HCT116 (cell line): Measurements from ENCODE around the gene CWF19L1. TPM values are rescaled to one million over a fixed set of nuclear protein-coding genes. Genes with fewer than 3 reads are reported as not detected.
"Not testable (repeated sequence)": the region's sequence is repeated elsewhere in the genome, so short reads cannot be mapped to it uniquely, and the experiment has no call there.

Source experiments
- ATAC-seq: fragments of 200-7000 bp; cut with Tn5 transposase; 2 replicates; pipeline ENCODE4 v1.9.1; 2020; ENCODE audit warnings: mild to moderate bottlenecking, moderate library complexity
- BruUV-seq: library from RNA; stranded (reverse); fragments of 400-500 nt; replicated peaks from 2 replicates; lab custom pipeline; 2021; lab: Mats Ljungman, UMichigan
- CTCF ChIA-PET: fragments of 300-600 bp; sonication (Branson Sonifier 250); formaldehyde crosslinking; loops from one replicate; lab custom pipeline; 2021; ENCODE audit warnings: antibody characterized with exemption; lab: Charles Lee
- POLR2A ChIA-PET: fragments of 300-600, 350-600 bp; sonication (Branson Sonifier 250); formaldehyde crosslinking; loops from one replicate; lab custom pipeline; 2021; ENCODE audit warnings: antibody characterized with exemption; lab: Charles Lee
- RAD21 ChIA-PET, 2 experiments: fragments of 300-600 bp; sonication (Branson Sonifier 250); formaldehyde crosslinking; loops; one replicate each; lab custom pipeline; 2023; ENCODE audit warnings: low total read pairs in 2 of 2; ENCODE audit not compliant: uncharacterized antibody in 2 of 2, unreplicated experiment in 2 of 2, low non-redundant PET in 1 of 2; lab: Charles Lee
- DNase-seq: peaks from one replicate; pipeline ENCODE4 v3.0.0-alpha.2; 2010; ENCODE audit warnings: low read depth, low spot score
- H2AFZ ChIP-seq: fragments of 200-600 bp; shearing (Covaris generic), sonication (generic); 2 replicates; pipeline ENCODE4 v1.6.1; 2017; ENCODE audit warnings: low read depth, mixed run types, mixed read lengths, antibody characterized with exemption, low read length; ENCODE audit not compliant: poor library complexity, severe bottlenecking
- H3K27ac ChIP-seq: 2 replicates; pipeline ENCODE4 v1.5.1; 2012; ENCODE audit warnings: low read depth, low read length
- H3K27me3 ChIP-seq: fragments of 200-600 bp; sonication (generic); 2 replicates; pipeline ENCODE4 v1.6.1; 2016; ENCODE audit warnings: mixed run types, low read length, mixed read lengths; ENCODE audit not compliant: insufficient read depth
- H3K36me3 ChIP-seq, 2 experiments: fragments of 200-500 bp in 1 of 2; fragments of 200-600 bp in 1 of 2; sonication (Bioruptor generic) in 1 of 2; sonication (generic) in 1 of 2; 2 replicates each; pipeline versions ENCODE4 v1.5.1 to v1.6.1; 2014 to 2016; ENCODE audit warnings: low read length in 2 of 2, inconsistent platforms in 1 of 2, mixed read lengths in 1 of 2, mixed run types in 1 of 2; ENCODE audit not compliant: insufficient read depth in 2 of 2, control insufficient read depth in 1 of 2
- H3K4me1 ChIP-seq, 2 experiments: fragments of 200-600 bp in 1 of 2; sonication (generic) in 1 of 2; 2 replicates each; pipeline versions ENCODE4 v1.5.1 to v1.6.1; 2012 to 2017; ENCODE audit warnings: low read length in 2 of 2, inconsistent platforms in 1 of 2, mild to moderate bottlenecking in 1 of 2, mixed read lengths in 1 of 2, mixed run types in 1 of 2, moderate library complexity in 1 of 2; ENCODE audit not compliant: insufficient read depth in 2 of 2, control insufficient read depth in 1 of 2
- H3K4me2 ChIP-seq: fragments of 200-600 bp; sonication (generic); 2 replicates; pipeline ENCODE4 v1.6.1; 2017; ENCODE audit warnings: mixed run types, low read length, mixed read lengths
- H3K4me3 ChIP-seq, 2 experiments: fragments of 200-600 bp in 1 of 2; sonication (generic) in 1 of 2; replicated peaks in 1 of 2; 2 replicates each; pipeline ENCODE4 v1.5.1; 2011 to 2016; ENCODE audit warnings: low read length in 2 of 2, control low read depth in 1 of 2, low read depth in 1 of 2, mild to moderate bottlenecking in 1 of 2, mixed read lengths in 1 of 2, mixed run types in 1 of 2
- H3K79me2 ChIP-seq: fragments of 200-600 bp; sonication (generic); 2 replicates; pipeline ENCODE4 v1.6.1; 2017; ENCODE audit warnings: mild to moderate bottlenecking, mixed run types, low read length, moderate library complexity, mixed read lengths; ENCODE audit not compliant: insufficient read depth
- H3K9ac ChIP-seq: fragments of 200-600 bp; sonication (generic); 2 replicates; pipeline ENCODE4 v1.6.1; 2016; ENCODE audit warnings: low read length, mixed read lengths
- H3K9me2 ChIP-seq: fragments of 200-600 bp; sonication (generic), shearing (Covaris generic); 2 replicates; pipeline ENCODE4 v1.6.1; 2017; ENCODE audit warnings: mixed run types, mild to moderate bottlenecking, moderate library complexity; ENCODE audit not compliant: insufficient read depth
- H3K9me3 ChIP-seq, 2 experiments: fragments of 200-500 bp in 1 of 2; fragments of 200-600 bp in 1 of 2; sonication (Bioruptor generic) in 1 of 2; sonication (generic) in 1 of 2; 2 replicates each; pipeline ENCODE4 v1.6.1; 2014 to 2017; ENCODE audit warnings: low read length in 2 of 2, mixed read lengths in 2 of 2, inconsistent platforms in 1 of 2, low read depth in 1 of 2, mild to moderate bottlenecking in 1 of 2, mixed run types in 1 of 2, moderate library complexity in 1 of 2; ENCODE audit not compliant: control insufficient read depth in 1 of 2, insufficient read depth in 1 of 2
- H4K20me1 ChIP-seq: fragments of 200-600 bp; sonication (generic), shearing (Covaris generic); 2 replicates; pipeline ENCODE4 v1.6.1; 2017; ENCODE audit warnings: mixed run types, mild to moderate bottlenecking, moderate library complexity; ENCODE audit not compliant: insufficient read depth
- EGR1 ChIP-seq: IDR thresholded peaks from 2 replicates; pipeline ENCODE4 v1.6.1; 2012; ENCODE audit warnings: low read depth
- EZH2 ChIP-seq: fragments of 200-600 bp; sonication (generic); IDR thresholded peaks from 2 replicates; pipeline ENCODE4 v1.6.1; 2017; ENCODE audit warnings: antibody characterized with exemption, mixed run types
- POLR2A ChIP-seq: IDR thresholded peaks from 2 replicates; pipeline ENCODE4 v1.7.0; 2011; ENCODE audit warnings: borderline replicate concordance; ENCODE audit not compliant: insufficient read depth, insufficient read length; ENCODE audit errors: extremely low read depth
- POLR2AphosphoS5 ChIP-seq: IDR thresholded peaks from 2 replicates; pipeline ENCODE4 v1.6.1; 2011; ENCODE audit warnings: mild to moderate bottlenecking, low read depth, low read length, moderate library complexity
- RAD21 ChIP-seq: IDR thresholded peaks from 2 replicates; pipeline ENCODE4 v1.6.1; 2012; ENCODE audit warnings: low read depth, mild to moderate bottlenecking
- SIN3A ChIP-seq: IDR thresholded peaks from 2 replicates; pipeline ENCODE4 v1.6.1; 2012; ENCODE audit warnings: low read depth
- SP1 ChIP-seq: IDR thresholded peaks from 2 replicates; pipeline ENCODE4 v1.6.1; 2012; ENCODE audit warnings: low read depth
- TCF7L2 ChIP-seq: IDR thresholded peaks from 2 replicates; pipeline ENCODE4 v1.7.0; 2011; ENCODE audit warnings: borderline replicate concordance, inconsistent platforms; ENCODE audit not compliant: insufficient read depth, insufficient read length; ENCODE audit errors: extremely low read depth
- YY1 ChIP-seq: IDR thresholded peaks from 2 replicates; pipeline ENCODE4 v1.6.1; 2011; ENCODE audit warnings: low read length, low read depth, moderate library complexity, mild to moderate bottlenecking; ENCODE audit not compliant: insufficient replicate concordance; ENCODE audit errors: extremely low read depth
- ZFX ChIP-seq: fragments of 450-650 bp; IDR thresholded peaks from 2 replicates; pipeline ENCODE4 v1.6.1; 2017
- ZNF274 ChIP-seq: fragments of 200-500 bp; sonication (Bioruptor generic); IDR thresholded peaks from 2 replicates; pipeline ENCODE4 v1.6.1; 2014; ENCODE audit warnings: mild to moderate bottlenecking, low read depth, low read length, inconsistent platforms
- intact Hi-C: fragments of 100-400 bp; cut with micrococcal nuclease; formaldehyde crosslinking; loops from 2 replicates; pipeline ENCODE4 v1.10.0; 2022
- total RNA-seq: library from RNA; stranded (reverse); gene quantifications from one replicate; pipeline ENCODE4 v1.2.1, GENCODE V29; 2021; ENCODE audit not compliant: unreplicated experiment
- TF ChIP-seq, protein P1 (sequence below): IDR thresholded peaks from 2 replicates; pipeline ENCODE4 v1.6.1; 2012

Gene CWF19L1
- total RNA-seq, 1 experiment from 2014 or later = 41.7 TPM

DNA sequence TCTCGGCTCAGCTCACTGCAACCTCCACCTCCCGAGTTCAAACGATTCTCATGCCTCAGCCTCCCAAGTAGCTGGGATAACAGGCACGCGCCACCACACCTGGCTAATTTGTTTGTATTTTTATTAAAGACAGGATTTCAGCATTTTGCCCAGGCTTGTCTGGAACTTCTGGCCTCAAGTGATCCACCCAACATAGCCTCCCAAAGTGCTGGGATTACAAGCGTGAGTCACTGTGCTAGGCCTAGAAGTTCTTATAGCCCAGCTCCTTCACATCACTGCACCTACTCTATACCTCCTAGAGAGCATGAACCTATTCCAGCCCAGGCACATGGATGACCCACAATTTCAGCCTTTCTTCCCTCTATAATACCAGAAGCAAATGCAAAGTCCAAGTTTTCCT is 20.3 kb upstream of the CWF19L1 start:
- ATAC-seq (no peak), DNase-seq (no peak)
- POLR2A ChIA-PET = no interaction called here
- Histone ChIP-seq H3K36me3 (peaks cover 5 to 15% of the 10 kb centered on the region in 2 experiments; a peak in 2 of 4 replicates), H3K4me1 (peaks cover 13 to 18% of the 10 kb centered on the region in 2 experiments; a peak in 3 of 4 replicates), H3K9ac (no peak overlapping the region), H3K27me3 (peaks cover 1% of the 10 kb centered on the region; the same call in 1 of the 2 replicates), H3K27ac (no peak overlapping the region), H3K4me3 (no peak overlapping the region), H3K79me2 (peaks cover 36% of the 10 kb centered on the region), H3K9me2 (no peaks in the 10 kb centered on the region), H3K9me3 (no peaks in the 10 kb centered on the region), H2AFZ (no peak overlapping the region), H4K20me1 (no peaks in the 10 kb centered on the region), H3K4me2 (no peak overlapping the region)
- BruUV-seq = no TSS peak
- TF ChIP-seq EZH2 (no peak), RAD21 (no peak), SP1 (no peak), TCF7L2 (no peak), YY1 (no peak)
- intact Hi-C loops = no loop called here
- RAD21 ChIA-PET = no interaction called here
- CTCF ChIA-PET = interaction anchor here (1.0 to 1.3 kb wide), 2 partner anchors 16 to 231 kb away, joined by 3 to 4 read pairs; no protein-coding TSS in a partner anchor

DNA sequence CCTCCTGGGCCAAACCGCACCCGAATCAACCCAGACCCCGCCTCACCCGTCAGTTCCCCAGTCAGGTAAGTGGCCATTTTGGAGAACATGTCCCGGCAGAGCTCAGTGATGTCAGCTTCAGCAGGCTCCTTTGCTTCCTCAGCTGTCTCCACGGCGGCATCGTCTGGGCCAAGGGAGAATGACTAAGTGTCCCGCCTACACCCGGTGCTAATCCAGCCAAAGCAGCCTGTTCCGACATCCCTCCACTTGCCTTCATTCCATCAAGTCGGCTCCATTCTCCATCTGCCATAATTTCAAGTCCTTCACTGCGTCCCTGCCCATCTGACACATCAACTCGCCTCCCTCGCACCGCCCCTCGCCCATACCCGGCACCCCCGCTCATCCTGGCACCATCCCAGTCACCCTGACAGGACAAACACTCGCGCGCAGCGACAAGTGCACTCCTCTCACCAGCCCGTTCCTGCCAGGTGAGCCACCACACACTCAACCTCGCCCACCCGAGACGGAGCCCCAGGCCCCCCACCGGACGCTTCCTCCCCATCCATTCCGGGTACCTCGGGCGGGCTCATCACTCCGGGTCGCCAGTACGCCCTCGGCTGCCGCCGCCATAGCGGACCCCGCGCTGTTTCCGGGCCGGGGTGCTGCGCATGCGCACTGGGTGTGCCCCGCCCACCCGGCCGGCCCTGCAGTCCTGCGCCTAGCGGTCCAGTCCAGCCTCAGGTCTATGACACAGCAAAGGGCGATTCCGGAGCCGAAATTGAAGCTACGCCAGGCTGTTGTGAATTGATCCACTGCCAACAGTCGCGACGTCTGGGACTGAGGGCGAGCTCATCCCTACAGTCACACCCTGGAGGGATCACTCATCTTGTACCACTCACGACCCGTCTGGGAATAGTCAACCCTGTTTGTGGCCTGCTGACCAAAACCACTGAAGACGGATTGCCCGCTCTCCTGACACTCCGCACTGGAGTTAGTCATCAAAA is 18.9 kb upstream of the CWF19L1 start, which contains the start of gene BLOC1S2:
Gene BLOC1S2, minus strand, starts transcription at position 630 of the 983 bp plus-strand sequence. Its CDS starts 21 bp downstream, at position 609.
- intact Hi-C loops = no loop called here
- Histone ChIP-seq H3K9me3 (no peaks in the 10 kb centered on the region), H3K27ac (peak within 1 kb of the TSS; percentile 74), H3K4me1 (peaks cover 13 to 18% of the 10 kb centered on the region in 2 experiments; a peak in 3 of 4 replicates), H3K4me3 (peak within 1 kb of the TSS; percentile 76 to 94), H3K79me2 (peaks cover 48% of the 10 kb centered on the region), H4K20me1 (no peaks in the 10 kb centered on the region), H3K4me2 (peak within 1 kb of the TSS; percentile 82), H3K9me2 (no peaks in the 10 kb centered on the region), H3K36me3 (peaks cover 5 to 15% of the 10 kb centered on the region in 2 experiments; a peak in 2 of 4 replicates), H3K9ac (peak within 1 kb of the TSS; percentile 89), H3K27me3 (no peaks in the 10 kb centered on the region), H2AFZ (peak within 1 kb of the TSS; percentile 34)
- BruUV-seq = no TSS peak
- TF ChIP-seq POLR2AphosphoS5 = peak; percentile 94
- peak; percentile 98 for TF ChIP-seq SIN3A
- TF ChIP-seq POLR2A = peak; percentile 88
- TF ChIP-seq, protein P1, sequence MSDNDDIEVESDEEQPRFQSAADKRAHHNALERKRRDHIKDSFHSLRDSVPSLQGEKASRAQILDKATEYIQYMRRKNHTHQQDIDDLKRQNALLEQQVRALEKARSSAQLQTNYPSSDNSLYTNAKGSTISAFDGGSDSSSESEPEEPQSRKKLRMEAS = peak; percentile 75
- TF ChIP-seq EGR1 = peak; percentile 78
- TF ChIP-seq ZNF274 = no peak
- TF ChIP-seq YY1 = peak; percentile 93
- TF ChIP-seq TCF7L2 = no peak
- TF ChIP-seq ZFX = peak; percentile 63
- DNase-seq (peak; percentile 75), ATAC-seq (peak; percentile 94)
- RAD21 ChIA-PET = interaction anchor here in 1 of 2 experiments (0.7 kb wide), 1 partner anchor 100 kb away, joined by 3 read pairs; no protein-coding TSS in a partner anchor
- POLR2A ChIA-PET = no interaction called here
- CTCF ChIA-PET = interaction anchor here (0.6 to 1.3 kb wide), 4 partner anchors 17 to 249 kb away, joined by 3 to 4 read pairs (median 3); partner anchors contain the start of gene HIF1AN

DNA sequence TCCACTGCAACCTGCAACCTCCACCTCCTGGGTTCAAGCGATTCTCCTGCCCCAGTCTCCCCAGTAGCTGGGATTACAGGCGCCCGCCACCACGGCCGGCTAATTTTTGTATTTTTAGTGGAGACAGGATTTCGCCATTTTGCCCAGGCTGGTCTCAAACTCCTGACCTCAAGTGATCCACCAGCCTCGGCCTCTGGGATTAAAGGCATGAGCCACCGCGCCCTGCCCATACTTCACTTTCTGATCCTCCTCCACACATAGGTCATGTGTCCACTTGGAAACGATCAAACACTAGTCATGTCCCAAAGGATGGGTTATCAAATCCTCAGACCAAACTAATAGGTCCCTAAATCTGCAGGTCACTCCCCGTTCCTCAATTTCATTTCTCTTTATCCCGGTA is 17.9 kb upstream of the CWF19L1 start:
- H3K4me3 ChIP-seq = peak overlapping the region; percentile 76 to 94
- DNase-seq, H3K9me3 ChIP-seq, H3K27me3 ChIP-seq, H2AFZ ChIP-seq, H4K20me1 ChIP-seq, POLR2A ChIA-PET, ATAC-seq, BruUV-seq, H3K9me2 ChIP-seq, intact Hi-C loops, RAD21 ChIA-PET: not testable (repeated sequence)
- peaks cover 13 to 18% of the 10 kb centered on the region in 2 experiments; a peak in 3 of 4 replicates for H3K4me1 ChIP-seq
- peak overlapping the region; percentile 74 for H3K27ac ChIP-seq
- H3K36me3 ChIP-seq = peaks cover 13 to 18% of the 10 kb centered on the region in 2 experiments; a peak in 3 of 4 replicates
- H3K4me2 ChIP-seq = peak overlapping the region; percentile 82
- H3K9ac ChIP-seq = peak overlapping the region; percentile 89
- CTCF ChIA-PET = interaction anchor here (0.6 to 1.0 kb wide), 2 partner anchors 223 to 250 kb away, joined by 3 read pairs; partner anchors contain the start of gene HIF1AN
- H3K79me2 ChIP-seq = peaks cover 54% of the 10 kb centered on the region
